Gastrocnemius medialis (tissue), 4 donors: ENCODE measurements around the gene MPHOSPH9. TPM values are rescaled to one million over a fixed set of nuclear protein-coding genes. Genes with fewer than 3 reads are reported as not detected.

Experiments
- ATAC-seq, 2 donors: fragments of 150-250 bp; one replicate each; pipeline ENCODE4 v1.9.1; 2016
- DNase-seq, 2 donors: peaks; one replicate each; pipeline ENCODE4 v3.0.0-alpha.2; 2019
- H3K27ac ChIP-seq, 4 donors: fragments of 200-600 bp; sonication (generic); 1 replicate in 1 of 4; 2 replicates in 3 of 4; pipeline ENCODE4 v1.5.1; 2016 to 2018; ENCODE audit warnings: mild to moderate bottlenecking in 2 of 4, moderate library complexity in 1 of 4
- H3K27me3 ChIP-seq, 3 donors: fragments of 200-600 bp; sonication (generic) in 2 of 3; 1 replicate in 1 of 3; 2 replicates in 2 of 3; pipeline versions ENCODE4 v1.5.1 to v1.6.0; 2016 to 2019; ENCODE audit warnings: mild to moderate bottlenecking in 1 of 3, moderate library complexity in 1 of 3
- H3K36me3 ChIP-seq, 2 donors: fragments of 200-600 bp; sonication (generic) in 1 of 2; one replicate each; pipeline ENCODE4 v1.5.1; 2017 to 2018
- H3K4me1 ChIP-seq, 2 donors: fragments of 200-600 bp; sonication (generic) in 1 of 2; one replicate each; pipeline ENCODE4 v1.5.1; 2016 to 2017; ENCODE audit warnings: mild to moderate bottlenecking in 2 of 2
- H3K4me3 ChIP-seq, 4 donors: fragments of 200-600 bp; sonication (generic) in 3 of 4; 1 replicate in 1 of 4; 2 replicates in 3 of 4; pipeline ENCODE4 v1.5.1; 2016 to 2019; ENCODE audit warnings: mild to moderate bottlenecking in 2 of 4
- H3K9me3 ChIP-seq, 3 donors: fragments of 200-600 bp; sonication (generic) in 2 of 3; 1 replicate in 1 of 3; 2 replicates in 2 of 3; pipeline ENCODE4 v1.5.1; 2016 to 2019
- POLR2A ChIP-seq, 2 donors: fragments of 450-650 bp; IDR thresholded peaks; one replicate each; pipeline ENCODE4 v1.6.1; 2017; ENCODE audit warnings: antibody characterized with exemption in 2 of 2, mild to moderate bottlenecking in 2 of 2, moderate library complexity in 2 of 2
- in situ Hi-C, 4 donors: fragments of 200-750 bp; cut with MboI; loops; one replicate each; pipeline versions ENCODE4 v1.15.0 to v1.8.0; 2017; ENCODE audit warnings: low sequenced_read_pairs in 4 of 4
- intact Hi-C: fragments of 100-400 bp; cut with DNase I; formaldehyde crosslinking; loops from one replicate; pipeline ENCODE4 v1.15.1; 2023; ENCODE audit warnings: low total_unique reads
- total RNA-seq, 4 donors: library from RNA; depleted of rRNA; stranded (reverse); fragments of >200 nt; gene quantifications; one replicate each; pipeline versions ENCODE4 v1.1.0 to v1.2.3, GENCODE V29; 2016
- TF ChIP-seq, protein P1 (sequence below), 5 experiments: fragments of 450-650 bp in 3 of 5; fragments of 200-600 bp in 2 of 5; sonication (generic) in 2 of 5; IDR thresholded peaks in 4 of 5; conservative IDR thresholded peaks in 1 of 5; 1 replicate in 4 of 5; 2 replicates in 1 of 5; pipeline ENCODE4 v1.5.1; 2016 to 2019; ENCODE audit warnings: antibody characterized with exemption in 5 of 5, mild to moderate bottlenecking in 3 of 5, moderate library complexity in 3 of 5

MPHOSPH9 gene
- total RNA-seq, 4 donors from 2014 or later = 8.5 to 35.4 (median 12.7) TPM

DNA sequence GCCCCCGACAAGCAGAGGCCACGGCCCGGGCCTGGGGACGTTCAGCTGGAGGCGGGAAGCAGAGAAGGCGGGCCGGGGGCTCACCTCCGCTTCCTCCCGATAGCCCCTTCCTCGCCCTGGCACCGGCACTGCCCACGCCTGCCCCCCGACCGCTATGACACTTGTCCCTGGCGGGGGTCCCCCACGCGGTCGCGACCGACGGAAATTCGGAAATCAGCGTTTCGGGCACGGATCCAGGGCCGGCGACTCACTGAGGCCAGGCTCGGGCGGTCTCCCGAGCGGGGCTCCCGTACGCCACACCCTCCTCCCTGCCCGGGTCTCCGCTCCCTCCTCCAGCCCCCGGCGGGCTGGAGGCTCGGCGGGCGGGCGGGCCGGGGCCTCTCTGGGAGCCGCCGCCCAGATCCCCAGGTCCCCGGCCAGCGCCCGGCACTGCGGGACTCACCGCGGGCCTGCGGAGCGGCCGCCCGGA lies 82.6 kb downstream of the MPHOSPH9 start:
- H3K36me3 ChIP-seq = no peaks in the 10 kb centered on the region
- intact Hi-C loops = loop anchor here (2.0 to 5.0 kb wide), 3 partner anchors 36 to 173 kb away; partner anchors contain the start of gene OGFOD2
- H3K4me1 ChIP-seq = peaks cover 18 to 25% of the 10 kb centered on the region in 2 donors
- no peaks in the 10 kb centered on the region for H3K9me3 ChIP-seq
- H3K4me3 ChIP-seq = peak overlapping the region; percentile 63 to 72 (median 64)
- peak overlapping the region; percentile 44 to 79 (median 70) for H3K27ac ChIP-seq
- in situ Hi-C loops = no loop called here
- DNase-seq (peak in 1 of 2 donors; percentile 27), ATAC-seq (peak; percentile 3 to 40)
- H3K27me3 ChIP-seq = no peaks in the 10 kb centered on the region
- no peak for TF ChIP-seq POLR2A (IDR thresholded peaks at IDR 0.05)
- TF ChIP-seq, protein P1, sequence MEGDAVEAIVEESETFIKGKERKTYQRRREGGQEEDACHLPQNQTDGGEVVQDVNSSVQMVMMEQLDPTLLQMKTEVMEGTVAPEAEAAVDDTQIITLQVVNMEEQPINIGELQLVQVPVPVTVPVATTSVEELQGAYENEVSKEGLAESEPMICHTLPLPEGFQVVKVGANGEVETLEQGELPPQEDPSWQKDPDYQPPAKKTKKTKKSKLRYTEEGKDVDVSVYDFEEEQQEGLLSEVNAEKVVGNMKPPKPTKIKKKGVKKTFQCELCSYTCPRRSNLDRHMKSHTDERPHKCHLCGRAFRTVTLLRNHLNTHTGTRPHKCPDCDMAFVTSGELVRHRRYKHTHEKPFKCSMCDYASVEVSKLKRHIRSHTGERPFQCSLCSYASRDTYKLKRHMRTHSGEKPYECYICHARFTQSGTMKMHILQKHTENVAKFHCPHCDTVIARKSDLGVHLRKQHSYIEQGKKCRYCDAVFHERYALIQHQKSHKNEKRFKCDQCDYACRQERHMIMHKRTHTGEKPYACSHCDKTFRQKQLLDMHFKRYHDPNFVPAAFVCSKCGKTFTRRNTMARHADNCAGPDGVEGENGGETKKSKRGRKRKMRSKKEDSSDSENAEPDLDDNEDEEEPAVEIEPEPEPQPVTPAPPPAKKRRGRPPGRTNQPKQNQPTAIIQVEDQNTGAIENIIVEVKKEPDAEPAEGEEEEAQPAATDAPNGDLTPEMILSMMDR (IDR thresholded peaks at IDR 0.05 in 4 of 5, conservative IDR thresholded peaks at IDR 0.05 in 1 of 5) = no peak

DNA sequence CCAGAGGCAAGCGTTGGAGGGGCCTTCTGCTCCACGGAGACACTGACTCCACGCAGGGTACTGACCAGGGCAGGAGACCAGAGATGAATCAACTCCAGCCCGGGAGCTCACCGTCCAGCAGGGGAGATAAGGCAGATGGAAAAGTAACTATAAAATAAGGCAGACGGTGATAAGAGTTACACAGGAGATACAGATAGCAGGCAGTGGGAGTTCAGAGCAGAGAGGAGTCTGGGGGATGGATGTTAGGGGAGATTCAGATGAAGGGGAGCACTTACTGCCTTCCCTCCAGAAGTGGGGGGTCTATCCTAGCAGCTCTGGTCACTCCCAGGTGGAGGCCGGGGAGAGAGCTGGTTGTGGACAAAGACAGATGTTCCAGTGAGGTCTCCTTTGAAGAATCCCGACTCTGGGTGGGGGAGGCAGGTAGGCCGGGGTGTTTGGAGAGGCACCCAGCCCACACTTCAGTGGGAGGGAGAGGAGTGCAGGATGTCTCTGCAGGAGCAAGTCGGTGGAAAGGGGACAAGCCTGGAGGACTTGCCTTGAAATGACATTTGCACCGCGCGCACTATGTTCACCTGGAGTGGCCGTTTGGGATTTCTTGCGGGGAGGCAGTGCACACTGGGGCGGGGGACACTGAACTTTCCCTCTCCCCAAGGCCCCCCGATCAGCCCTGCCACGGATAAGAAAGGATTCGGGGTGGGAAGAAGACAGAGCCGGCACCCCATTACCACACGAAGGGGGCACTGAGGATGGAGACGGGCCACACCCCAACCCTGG lies 83.3 kb downstream of the MPHOSPH9 start:
- H3K27ac ChIP-seq = peak overlapping the region; percentile 44 to 79 (median 70)
- H3K9me3 ChIP-seq = no peaks in the 10 kb centered on the region
- H3K36me3 ChIP-seq = no peaks in the 10 kb centered on the region
- peaks cover 18 to 25% of the 10 kb centered on the region in 2 donors for H3K4me1 ChIP-seq
- H3K4me3 ChIP-seq = peak overlapping the region; percentile 63 to 72 (median 64)
- intact Hi-C loops (loop anchor here (2.0 to 5.0 kb wide), 3 partner anchors 35 to 172 kb away; partner anchors contain the start of gene OGFOD2), in situ Hi-C loops (loop anchor here in 3 of 4 donors (5.0 to 10.0 kb wide), 2 partner anchors 102 to 105 kb away; no protein-coding TSS in a partner anchor)
- no peak for DNase-seq
- no peaks in the 10 kb centered on the region for H3K27me3 ChIP-seq
- no peak for ATAC-seq
- TF ChIP-seq, protein P1 (IDR thresholded peaks at IDR 0.05 in 4 of 5, conservative IDR thresholded peaks at IDR 0.05 in 1 of 5) = no peak
- TF ChIP-seq POLR2A (IDR thresholded peaks at IDR 0.05) = no peak

DNA sequence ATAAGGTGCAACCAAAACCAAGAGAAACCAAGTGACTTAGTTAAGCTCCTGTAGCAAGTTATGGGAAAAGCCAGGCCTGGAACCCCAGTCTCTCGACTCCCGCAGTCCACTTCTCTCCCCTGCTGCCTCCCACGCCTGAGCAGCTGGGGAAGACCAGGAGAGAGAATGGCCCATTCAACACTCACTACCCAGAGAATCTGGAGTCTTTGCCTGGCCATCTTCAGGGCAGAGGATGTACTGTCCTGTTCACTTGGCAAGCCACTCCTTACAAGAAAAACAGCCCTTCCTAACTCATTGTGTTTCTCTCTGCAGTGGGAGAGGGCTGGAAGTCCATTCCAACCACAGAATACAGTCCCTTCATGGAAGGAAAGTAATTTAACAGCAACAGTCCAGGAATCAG lies 83.9 kb downstream of the MPHOSPH9 start:
- Histone ChIP-seq H3K4me1 (peaks cover 18 to 25% of the 10 kb centered on the region in 2 donors), H3K27me3 (no peaks in the 10 kb centered on the region), H3K9me3 (no peaks in the 10 kb centered on the region), H3K36me3 (no peaks in the 10 kb centered on the region), H3K27ac (peak overlapping the region; percentile 44 to 79 (median 70)), H3K4me3 (peak overlapping the region in 1 of 4 donors; percentile 63)
- DNase-seq (no peak), ATAC-seq (peak in 1 of 2 donors; percentile 22)
- in situ Hi-C loops (loop anchor here in 3 of 4 donors (5.0 to 10.0 kb wide), 2 partner anchors 102 to 104 kb away; no protein-coding TSS in a partner anchor), intact Hi-C loops (no loop called here)
- TF ChIP-seq, protein P1 (IDR thresholded peaks at IDR 0.05 in 4 of 5, conservative IDR thresholded peaks at IDR 0.05 in 1 of 5) = peak in 1 of 5 experiments; percentile 19
- TF ChIP-seq POLR2A (IDR thresholded peaks at IDR 0.05) = no peak

DNA sequence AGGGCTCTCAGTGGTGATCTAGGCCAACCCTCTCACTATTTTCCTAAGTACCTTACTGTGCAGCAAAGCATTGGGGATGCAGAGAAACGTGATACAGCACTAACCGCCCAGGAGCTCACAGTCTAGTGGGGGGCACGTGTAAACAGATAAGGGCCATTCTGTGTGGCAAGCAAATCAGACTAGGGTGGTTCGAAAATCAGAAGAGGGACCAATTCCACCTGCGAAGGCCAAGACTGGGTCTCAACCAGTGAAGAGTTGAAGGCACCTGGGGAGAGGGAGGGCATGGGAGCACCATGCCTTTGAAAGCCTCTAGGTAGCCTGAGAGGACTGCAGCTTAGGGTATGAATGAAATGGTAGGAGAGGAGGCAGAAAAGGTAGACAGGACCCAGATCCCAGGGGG lies 84.3 kb downstream of the MPHOSPH9 start:
- DNase-seq (no peak), ATAC-seq (no peak)
- Histone ChIP-seq H3K27me3 (no peaks in the 10 kb centered on the region), H3K4me3 (no peak overlapping the region), H3K4me1 (peaks cover 18 to 25% of the 10 kb centered on the region in 2 donors), H3K9me3 (no peaks in the 10 kb centered on the region), H3K36me3 (no peaks in the 10 kb centered on the region), H3K27ac (peak overlapping the region in 1 of 4 donors; percentile 68)
- TF ChIP-seq, protein P1 (IDR thresholded peaks at IDR 0.05 in 4 of 5, conservative IDR thresholded peaks at IDR 0.05 in 1 of 5) = no peak
- TF ChIP-seq POLR2A (IDR thresholded peaks at IDR 0.05) = no peak
- intact Hi-C loops (no loop called here), in situ Hi-C loops (loop anchor here in 3 of 4 donors (5.0 to 10.0 kb wide), 2 partner anchors 101 to 104 kb away; no protein-coding TSS in a partner anchor)
